K562 (cell line): ENCODE results near the gene GDAP1L1. TPM values are rescaled to one million over a fixed set of nuclear protein-coding genes. Genes with fewer than 3 reads are reported as not detected.

Source experiments
- ATAC-seq: fragments of 200-7000 bp; cut with Tn5 transposase; 3 replicates; pipeline ENCODE4 v1.9.1; 2020; ENCODE audit warnings: moderate library complexity
- BruUV-seq: library from RNA; stranded (reverse); fragments of 400-500 nt; replicated peaks from 2 replicates; lab custom pipeline; 2021; lab: Mats Ljungman, UMichigan
- CTCF ChIA-PET: fragments of 300-600 bp; formaldehyde crosslinking; extraction: SDS; loops from one replicate; lab custom pipeline; 2021; ENCODE audit warnings: low intra/inter-chr PET ratio; lab: Yijun Ruan, JAX
- POLR2A ChIA-PET: fragments of 300-600, 350-650 bp; sonication (Branson Sonifier 250); formaldehyde crosslinking; extraction: SDS; loops from one replicate; lab custom pipeline; 2021; ENCODE audit warnings: antibody characterized with exemption, inconsistent platforms; lab: Yijun Ruan, JAX
- DNase-seq, 4 experiments: peaks; one replicate each; pipeline versions ENCODE4 v3.0.0 to v3.0.0-alpha.2; 2011 to 2018; ENCODE audit warnings: low spot score in 3 of 4, mixed read lengths in 3 of 4; ENCODE audit errors: extremely low read depth in 1 of 4
- FAIRE-seq: peaks from 2 replicates; lab custom pipeline; 2011; peaks lifted over from hg19 to GRCh38; lab: Jason Lieb, UNC
- H2AFZ ChIP-seq: 2 replicates; pipeline ENCODE4 v1.6.0; 2011; ENCODE audit warnings: low read depth, low read length, control low read depth, inconsistent platforms
- H3K27ac ChIP-seq: fragments of 200-600 bp; 3 replicates; pipeline ENCODE4 v1.8.0; 2011; ENCODE audit warnings: low read depth, mild to moderate bottlenecking, control low read depth, inconsistent platforms, low read length, moderate library complexity, mixed read lengths; ENCODE audit errors: extremely low read depth
- H3K27me3 ChIP-seq, 2 experiments: fragments of 300-600 bp in 1 of 2; 2 replicates in 1 of 2; 3 replicates in 1 of 2; pipeline versions ENCODE4 v1.6.0 to v1.8.0; 2011; ENCODE audit warnings: inconsistent platforms in 2 of 2, low read length in 2 of 2, mild to moderate bottlenecking in 1 of 2, mixed read lengths in 1 of 2, moderate library complexity in 1 of 2; ENCODE audit not compliant: control insufficient read depth in 2 of 2, insufficient read depth in 2 of 2
- H3K36me3 ChIP-seq: fragments of 300-600 bp; 3 replicates; pipeline ENCODE4 v1.8.0; 2011; ENCODE audit warnings: mild to moderate bottlenecking, low read length, inconsistent platforms; ENCODE audit not compliant: control insufficient read depth, insufficient read depth
- H3K4me1 ChIP-seq, 2 experiments: fragments of 200-600 bp in 1 of 2; replicated peaks in 1 of 2; 2 replicates in 1 of 2; 3 replicates in 1 of 2; pipeline versions ENCODE4 v1.5.1 to v1.8.0; 2011; ENCODE audit warnings: inconsistent platforms in 2 of 2, low read length in 2 of 2, mild to moderate bottlenecking in 1 of 2, mixed read lengths in 1 of 2, moderate library complexity in 1 of 2; ENCODE audit not compliant: control insufficient read depth in 2 of 2, insufficient read depth in 2 of 2
- H3K4me2 ChIP-seq: 2 replicates; pipeline ENCODE4 v1.6.1; 2011; ENCODE audit warnings: low read length, control low read depth, inconsistent platforms, mixed read lengths; ENCODE audit not compliant: insufficient read depth
- H3K4me3 ChIP-seq: fragments of 200-600 bp; sonication (generic), shearing (Covaris generic); 2 replicates; pipeline ENCODE4 v1.5.1; 2016; ENCODE audit warnings: control low read depth, inconsistent platforms
- H3K79me2 ChIP-seq: fragments of 200-600 bp; 3 replicates; pipeline ENCODE4 v1.8.0; 2011; ENCODE audit warnings: low read length, inconsistent platforms; ENCODE audit not compliant: control insufficient read depth, insufficient read depth
- H3K9ac ChIP-seq, 2 experiments: 2 replicates each; pipeline versions ENCODE4 v1.6.0 to v1.6.1; 2011; ENCODE audit warnings: low read depth in 2 of 2, low read length in 2 of 2, control low read depth in 1 of 2, inconsistent platforms in 1 of 2, mild to moderate bottlenecking in 1 of 2, mixed read lengths in 1 of 2; ENCODE audit not compliant: insufficient read depth in 1 of 2
- H3K9me1 ChIP-seq: one replicate; pipeline ENCODE4 v1.6.0; 2011; ENCODE audit warnings: inconsistent platforms, mild to moderate bottlenecking, low read length, moderate library complexity; ENCODE audit not compliant: control insufficient read depth, insufficient read depth
- H3K9me3 ChIP-seq: replicated peaks from 2 replicates; pipeline ENCODE4 v1.5.1; 2011; ENCODE audit warnings: low read depth, low read length, inconsistent platforms; ENCODE audit not compliant: control insufficient read depth, insufficient read depth
- H4K20me1 ChIP-seq: replicated peaks from 2 replicates; pipeline ENCODE4 v1.6.1; 2011; ENCODE audit warnings: low read length, inconsistent platforms, mixed read lengths; ENCODE audit not compliant: control insufficient read depth, insufficient read depth
- MEIS2 ChIP-seq: fragments of 450-650 bp; IDR thresholded peaks from 2 replicates; pipeline ENCODE4 v1.6.1; 2014; ENCODE audit warnings: mild to moderate bottlenecking; ENCODE audit not compliant: partially characterized antibody
- POLR3G ChIP-seq: IDR thresholded peaks from 2 replicates; pipeline ENCODE4 v1.6.1; 2011; ENCODE audit not compliant: insufficient read length, insufficient replicate concordance; ENCODE audit errors: extremely low read depth
- POU5F1 ChIP-seq: fragments of 150-350 bp; IDR thresholded peaks from 2 replicates; pipeline ENCODE4 v1.6.1; 2014; ENCODE audit warnings: borderline replicate concordance, low read length, low read depth, mild to moderate bottlenecking; ENCODE audit not compliant: partially characterized antibody
- PRPF4 ChIP-seq: fragments of 200-400 bp; formaldehyde crosslinking; IDR thresholded peaks from one replicate; pipeline ENCODE4 v1.6.1; 2017; ENCODE audit warnings: low read length, low read depth, mild to moderate bottlenecking; ENCODE audit not compliant: insufficient read depth, poor library complexity, severe bottlenecking
- PTBP1 ChIP-seq: fragments of 200-400 bp; formaldehyde crosslinking; IDR thresholded peaks from 2 replicates; pipeline ENCODE4 v1.6.1; 2017; ENCODE audit warnings: low read depth, low read length
- RAD21 ChIP-seq, 2 experiments: fragments of 250-450 bp in 1 of 2; fragments of 450-650 bp in 1 of 2; sonication (Bioruptor Pico) in 1 of 2; formaldehyde crosslinking in 1 of 2; IDR thresholded peaks in 1 of 2; conservative IDR thresholded peaks in 1 of 2; 2 replicates each; pipeline versions ENCODE4 v1.4.0 to v1.8.0; 2020 to 2022; ENCODE audit warnings: mild to moderate bottlenecking in 2 of 2, moderate library complexity in 1 of 2
- TGIF2 ChIP-seq: sonication (generic); formaldehyde crosslinking; IDR thresholded peaks from 2 replicates; pipeline ENCODE4 v1.8.1; 2022; ENCODE audit warnings: mild to moderate bottlenecking, missing genetic modification reagents, moderate library complexity
- ZNF57 ChIP-seq: fragments of 450-650 bp; formaldehyde crosslinking; IDR thresholded peaks from 2 replicates; pipeline ENCODE4 v1.4.0; 2020; ENCODE audit warnings: mild to moderate bottlenecking, moderate library complexity
- WGBS: fragments of 100-300 bp; shearing (Covaris generic); methylation state at CpG from one replicate; pipeline ENCODE4 v1.1.6; 2016; ENCODE audit warnings: low coverage, mixed read lengths; ENCODE audit not compliant: insufficient coverage; ENCODE audit errors: missing lambda C conversion rate; 5-methylcytosine and 5-hydroxymethylcytosine counted together
- in situ Hi-C: fragments of 300-500 bp; cut with MboI; formaldehyde crosslinking; loops from 4 replicates; pipeline ENCODE4 v1.15.0; 2018; ENCODE audit warnings: inconsistent platforms, mixed read lengths
- intact Hi-C: fragments of 100-400 bp; cut with micrococcal nuclease; formaldehyde crosslinking; loops from 2 replicates; pipeline ENCODE4 v1.14.2; 2022
- polyA plus RNA-seq, 8 experiments: library from polyadenylated mRNA; depleted of rRNA in 4 of 8; stranded (reverse) in 5 of 8; unstranded in 3 of 8; fragments of >200 nt; fragmentation: Nextera tagmentation in 2 of 8; fragmentation: Illumina TruSeq in 1 of 8; extraction: Ambion mirVana in 2 of 8; extraction: Trizol in 1 of 8; gene quantifications; 2 replicates each; pipeline versions ENCODE4 v1.2.1 to v1.2.3, GENCODE V29; 2011 to 2014; ENCODE audit warnings: inconsistent platforms in 1 of 8, missing spikeins in 1 of 8
- total RNA-seq, 7 experiments: library from RNA; depleted of rRNA in 6 of 7; stranded (reverse); fragments of >200 nt in 6 of 7; fragmentation: Illumina TruSeq in 2 of 7; extraction: Trizol in 2 of 7; gene quantifications; 2 replicates each; pipeline versions ENCODE4 v1.2.1 to v1.2.3, GENCODE V29; 2011 to 2021; ENCODE audit warnings: low replicate concordance in 1 of 7
- TF ChIP-seq, protein P1 (sequence below): fragments of 450-650 bp; IDR thresholded peaks from 2 replicates; pipeline ENCODE4 v1.6.1; 2014; ENCODE audit warnings: low read depth, mild to moderate bottlenecking, moderate library complexity, borderline replicate concordance
- TF ChIP-seq, protein P2 (sequence below), 3 experiments: IDR thresholded peaks in 2 of 3; conservative IDR thresholded peaks in 1 of 3; 2 replicates each; pipeline ENCODE4 v1.5.1; 2011 to 2012; ENCODE audit warnings: low read length in 3 of 3, mild to moderate bottlenecking in 3 of 3, control low read depth in 2 of 3, improper control_type of control experiment in 1 of 3, inconsistent platforms in 1 of 3, low read depth in 1 of 3, mixed read lengths in 1 of 3, moderate library complexity in 1 of 3; ENCODE audit not compliant: insufficient read depth in 2 of 3
- TF ChIP-seq, protein P3 (sequence below): fragments of 250-450 bp; sonication (Bioruptor Pico); IDR thresholded peaks from 2 replicates; pipeline ENCODE4 v1.8.0; 2021; ENCODE audit warnings: moderate library complexity, mild to moderate bottlenecking, inconsistent platforms

Gene GDAP1L1
- total and polyA plus RNA-seq, 9 of the 15 experiments (the other 6 are each of a cell fraction or from before 2014, with no cell fraction given) = 0.06 to 0.40 (median 0.19) TPM; not detected in 5

DNA sequence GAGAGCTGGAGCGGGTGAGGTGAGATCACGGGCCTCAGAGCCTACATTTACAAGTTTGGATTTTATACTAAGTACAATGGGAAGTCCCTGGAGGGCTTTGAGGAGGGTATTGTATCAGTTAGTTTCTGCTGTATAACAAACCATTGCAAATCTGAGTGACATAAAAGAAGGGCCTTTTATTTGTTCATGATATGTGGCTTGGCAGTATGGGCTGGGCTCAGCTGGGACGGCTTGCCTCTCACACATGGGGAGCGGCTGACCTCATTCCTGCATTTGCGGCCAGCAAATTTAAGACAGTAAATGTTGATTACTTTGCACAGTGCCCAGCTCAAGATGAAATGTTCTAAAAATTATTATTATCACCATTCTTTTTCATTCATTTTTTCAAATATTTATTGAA is 21.7 kb downstream of the GDAP1L1 start (continued):
- TF ChIP-seq, protein P1, sequence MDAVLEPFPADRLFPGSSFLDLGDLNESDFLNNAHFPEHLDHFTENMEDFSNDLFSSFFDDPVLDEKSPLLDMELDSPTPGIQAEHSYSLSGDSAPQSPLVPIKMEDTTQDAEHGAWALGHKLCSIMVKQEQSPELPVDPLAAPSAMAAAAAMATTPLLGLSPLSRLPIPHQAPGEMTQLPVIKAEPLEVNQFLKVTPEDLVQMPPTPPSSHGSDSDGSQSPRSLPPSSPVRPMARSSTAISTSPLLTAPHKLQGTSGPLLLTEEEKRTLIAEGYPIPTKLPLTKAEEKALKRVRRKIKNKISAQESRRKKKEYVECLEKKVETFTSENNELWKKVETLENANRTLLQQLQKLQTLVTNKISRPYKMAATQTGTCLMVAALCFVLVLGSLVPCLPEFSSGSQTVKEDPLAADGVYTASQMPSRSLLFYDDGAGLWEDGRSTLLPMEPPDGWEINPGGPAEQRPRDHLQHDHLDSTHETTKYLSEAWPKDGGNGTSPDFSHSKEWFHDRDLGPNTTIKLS = no peak
- TF ChIP-seq TGIF2 (no peak), MEIS2 (no peak)
- TF ChIP-seq, all 486 proteins: peak for 0

DNA sequence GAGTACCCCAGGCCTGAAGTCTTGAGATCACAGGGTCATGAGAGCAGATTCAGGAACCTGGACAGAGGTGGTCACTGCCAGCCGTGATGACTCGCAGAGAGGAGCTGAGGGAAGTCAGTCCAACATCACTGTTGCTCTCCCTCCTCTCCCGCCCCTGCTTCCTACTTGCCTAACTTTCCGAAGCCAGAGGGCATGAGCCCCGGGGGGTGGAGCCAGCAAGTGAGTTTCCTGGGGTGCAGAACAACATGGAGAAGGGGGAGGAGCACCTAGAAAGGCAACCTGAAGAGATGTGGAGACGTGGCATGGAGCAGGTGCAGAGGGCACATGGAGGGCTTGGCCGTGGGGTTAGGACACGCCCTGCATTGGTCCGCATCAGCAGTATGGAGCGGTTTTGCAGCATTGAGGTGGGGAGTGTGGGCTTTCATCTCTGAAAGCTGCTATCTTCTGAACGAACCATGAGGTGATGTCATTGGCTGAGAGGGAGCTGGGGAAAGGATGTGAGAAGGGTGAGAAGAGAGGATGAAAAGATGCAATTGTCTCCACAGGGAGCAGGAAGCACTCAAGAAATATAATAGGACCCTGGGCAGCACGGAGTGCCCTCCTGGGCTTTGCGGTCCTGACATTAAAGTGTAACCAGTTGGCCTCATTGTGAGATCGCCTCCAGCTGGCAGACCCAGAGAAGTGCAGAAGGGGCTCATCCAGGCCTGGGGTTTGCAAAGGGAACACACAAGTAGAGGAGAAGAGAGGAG is 25.0 kb downstream of the GDAP1L1 start:
- Histone ChIP-seq H3K27me3 (peaks cover 43 to 70% of the 10 kb centered on the region in 2 experiments), H3K79me2 (no peaks in the 10 kb centered on the region), H3K4me2 (no peak overlapping the region), H3K9me1 (peaks cover 5% of the 10 kb centered on the region), H3K9ac (no peak overlapping the region), H3K9me3 (no peaks in the 10 kb centered on the region), H3K4me1 (no peaks in the 10 kb centered on the region)
- WGBS = under 1% methylated on average over 14 of the region's 14 CpGs
- BruUV-seq = no TSS peak
- in situ Hi-C loops = no loop called here
- ATAC-seq (peak; percentile 67), DNase-seq (peak in 3 of 4 experiments; percentile 15 to 20 (median 20))
- CTCF ChIA-PET = interaction anchor here (1.1 kb wide), 1 partner anchor 57 kb away, joined by 5 read pairs; no protein-coding TSS in a partner anchor
- TF ChIP-seq RAD21 (CRISPR knock-in tag; conservative IDR thresholded peaks at IDR 0.05 in 1 of 2, IDR thresholded peaks at IDR 0.05 in 1 of 2) (peak in 1 of 2 experiments; percentile 14; a peak in 1 of 4 replicates), POLR3G (no peak), PTBP1 (no peak), ZNF57 (no peak), PRPF4 (no peak), POU5F1 (no peak)
- TF ChIP-seq, protein P2, sequence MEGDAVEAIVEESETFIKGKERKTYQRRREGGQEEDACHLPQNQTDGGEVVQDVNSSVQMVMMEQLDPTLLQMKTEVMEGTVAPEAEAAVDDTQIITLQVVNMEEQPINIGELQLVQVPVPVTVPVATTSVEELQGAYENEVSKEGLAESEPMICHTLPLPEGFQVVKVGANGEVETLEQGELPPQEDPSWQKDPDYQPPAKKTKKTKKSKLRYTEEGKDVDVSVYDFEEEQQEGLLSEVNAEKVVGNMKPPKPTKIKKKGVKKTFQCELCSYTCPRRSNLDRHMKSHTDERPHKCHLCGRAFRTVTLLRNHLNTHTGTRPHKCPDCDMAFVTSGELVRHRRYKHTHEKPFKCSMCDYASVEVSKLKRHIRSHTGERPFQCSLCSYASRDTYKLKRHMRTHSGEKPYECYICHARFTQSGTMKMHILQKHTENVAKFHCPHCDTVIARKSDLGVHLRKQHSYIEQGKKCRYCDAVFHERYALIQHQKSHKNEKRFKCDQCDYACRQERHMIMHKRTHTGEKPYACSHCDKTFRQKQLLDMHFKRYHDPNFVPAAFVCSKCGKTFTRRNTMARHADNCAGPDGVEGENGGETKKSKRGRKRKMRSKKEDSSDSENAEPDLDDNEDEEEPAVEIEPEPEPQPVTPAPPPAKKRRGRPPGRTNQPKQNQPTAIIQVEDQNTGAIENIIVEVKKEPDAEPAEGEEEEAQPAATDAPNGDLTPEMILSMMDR (IDR thresholded peaks at IDR 0.05 in 2 of 3, conservative IDR thresholded peaks at IDR 0.05 in 1 of 3; ENCODE audit: insufficient read depth in 2 of 3, low read depth in 1 of 3, low read length in 3 of 3) = peak; percentile 24 to 61 (median 44); a peak in 5 of 6 replicates
- TF ChIP-seq, protein P3, sequence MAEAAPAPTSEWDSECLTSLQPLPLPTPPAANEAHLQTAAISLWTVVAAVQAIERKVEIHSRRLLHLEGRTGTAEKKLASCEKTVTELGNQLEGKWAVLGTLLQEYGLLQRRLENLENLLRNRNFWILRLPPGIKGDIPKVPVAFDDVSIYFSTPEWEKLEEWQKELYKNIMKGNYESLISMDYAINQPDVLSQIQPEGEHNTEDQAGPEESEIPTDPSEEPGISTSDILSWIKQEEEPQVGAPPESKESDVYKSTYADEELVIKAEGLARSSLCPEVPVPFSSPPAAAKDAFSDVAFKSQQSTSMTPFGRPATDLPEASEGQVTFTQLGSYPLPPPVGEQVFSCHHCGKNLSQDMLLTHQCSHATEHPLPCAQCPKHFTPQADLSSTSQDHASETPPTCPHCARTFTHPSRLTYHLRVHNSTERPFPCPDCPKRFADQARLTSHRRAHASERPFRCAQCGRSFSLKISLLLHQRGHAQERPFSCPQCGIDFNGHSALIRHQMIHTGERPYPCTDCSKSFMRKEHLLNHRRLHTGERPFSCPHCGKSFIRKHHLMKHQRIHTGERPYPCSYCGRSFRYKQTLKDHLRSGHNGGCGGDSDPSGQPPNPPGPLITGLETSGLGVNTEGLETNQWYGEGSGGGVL (CRISPR knock-in tag) = no peak
- TF ChIP-seq, all 486 proteins: peak for 2
- H3K4me3 ChIP-seq = no peak overlapping the region
- intact Hi-C loops = no loop called here
- H4K20me1 ChIP-seq = peaks cover 9% of the 10 kb centered on the region
- no peak overlapping the region for H3K27ac ChIP-seq
- no peak overlapping the region for H2AFZ ChIP-seq
- no peaks in the 10 kb centered on the region for H3K36me3 ChIP-seq
- FAIRE-seq = no peak
- POLR2A ChIA-PET = interaction anchor here (0.6 kb wide), 1 partner anchor 204 kb away, joined by 3 read pairs; no protein-coding TSS in a partner anchor
